Glutamatergic neuron (in vitro differentiated cells): ENCODE measurements around the gene TCF12. TPM values are rescaled to one million over a fixed set of nuclear protein-coding genes. Genes with fewer than 3 reads are reported as not detected.
"Not testable (repeated sequence)": the region's sequence is repeated elsewhere in the genome, so short reads cannot be mapped to it uniquely, and the experiment has no call there.

Experiments
- DNase-seq: peaks from one replicate; pipeline ENCODE4 v3.0.0; 2022
- H3K27ac Mint-ChIP-seq: one replicate; pipeline ENCODE4 v1.8.0; 2020; ENCODE audit warnings: mild to moderate bottlenecking, mixed read lengths, inconsistent platforms; ENCODE audit not compliant: unreplicated experiment
- H3K27me3 Mint-ChIP-seq: one replicate; pipeline ENCODE4 v1.8.0; 2020; ENCODE audit warnings: mild to moderate bottlenecking, moderate library complexity, mixed read lengths, inconsistent platforms; ENCODE audit not compliant: unreplicated experiment
- H3K36me3 Mint-ChIP-seq: one replicate; pipeline ENCODE4 v1.8.0; 2020; ENCODE audit warnings: mild to moderate bottlenecking, mixed read lengths, inconsistent platforms; ENCODE audit not compliant: unreplicated experiment
- H3K4me1 Mint-ChIP-seq: one replicate; pipeline ENCODE4 v1.8.0; 2020; ENCODE audit warnings: mild to moderate bottlenecking, low read depth, mixed read lengths, inconsistent platforms; ENCODE audit not compliant: unreplicated experiment
- H3K4me3 Mint-ChIP-seq: one replicate; pipeline ENCODE4 v1.8.0; 2020; ENCODE audit warnings: mild to moderate bottlenecking, mixed read lengths, inconsistent platforms; ENCODE audit not compliant: unreplicated experiment
- H3K9me3 Mint-ChIP-seq: one replicate; pipeline ENCODE4 v1.8.0; 2020; ENCODE audit warnings: mild to moderate bottlenecking, moderate library complexity, mixed read lengths, inconsistent platforms; ENCODE audit not compliant: unreplicated experiment
- total RNA-seq: library from RNA; stranded (reverse); fragmentation: NEBNext Ultra II Directional; extraction: Animal tissue kit (Norgen Biotek cat#: 25700); gene quantifications from one replicate; pipeline ENCODE4 v1.2.1, GENCODE V29; 2021; ENCODE audit not compliant: unreplicated experiment
- TF ChIP-seq, protein P1 (sequence below): fragments of 200-600 bp; sonication (generic); IDR thresholded peaks from one replicate; pipeline ENCODE4 v1.5.0; 2021; ENCODE audit not compliant: partially characterized antibody, unreplicated experiment

The TCF12 gene
- total RNA-seq, 1 donor from 2014 or later: 140 TPM

DNA sequence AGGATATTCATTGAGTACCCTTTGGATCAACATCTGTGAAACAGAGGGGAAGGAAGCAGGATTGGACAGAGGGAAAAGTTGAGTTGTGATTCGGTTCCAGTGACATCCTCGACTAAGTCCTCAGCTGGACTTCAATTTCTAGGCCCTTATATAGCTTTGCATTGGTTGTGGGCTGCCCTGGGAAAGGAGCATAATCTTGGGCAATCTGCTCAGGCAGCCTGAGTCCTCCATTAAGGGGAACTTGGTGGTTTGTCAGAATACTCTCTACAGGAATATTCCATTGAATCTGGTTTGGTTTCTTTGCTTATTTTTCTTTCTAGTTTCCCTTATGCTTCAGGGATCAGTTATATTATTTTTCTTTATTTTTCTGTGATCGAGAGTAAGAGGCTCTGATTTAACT is 94.1 kb downstream of the TCF12 start:
- H3K4me3 Mint-ChIP-seq: no peak overlapping the region
- H3K27me3 Mint-ChIP-seq: peaks cover 2% of the 10 kb centered on the region
- H3K27ac Mint-ChIP-seq: peak overlapping the region; percentile 30
- no peaks in the 10 kb centered on the region for H3K36me3 Mint-ChIP-seq
- DNase-seq: no peak
- TF ChIP-seq, protein P1, sequence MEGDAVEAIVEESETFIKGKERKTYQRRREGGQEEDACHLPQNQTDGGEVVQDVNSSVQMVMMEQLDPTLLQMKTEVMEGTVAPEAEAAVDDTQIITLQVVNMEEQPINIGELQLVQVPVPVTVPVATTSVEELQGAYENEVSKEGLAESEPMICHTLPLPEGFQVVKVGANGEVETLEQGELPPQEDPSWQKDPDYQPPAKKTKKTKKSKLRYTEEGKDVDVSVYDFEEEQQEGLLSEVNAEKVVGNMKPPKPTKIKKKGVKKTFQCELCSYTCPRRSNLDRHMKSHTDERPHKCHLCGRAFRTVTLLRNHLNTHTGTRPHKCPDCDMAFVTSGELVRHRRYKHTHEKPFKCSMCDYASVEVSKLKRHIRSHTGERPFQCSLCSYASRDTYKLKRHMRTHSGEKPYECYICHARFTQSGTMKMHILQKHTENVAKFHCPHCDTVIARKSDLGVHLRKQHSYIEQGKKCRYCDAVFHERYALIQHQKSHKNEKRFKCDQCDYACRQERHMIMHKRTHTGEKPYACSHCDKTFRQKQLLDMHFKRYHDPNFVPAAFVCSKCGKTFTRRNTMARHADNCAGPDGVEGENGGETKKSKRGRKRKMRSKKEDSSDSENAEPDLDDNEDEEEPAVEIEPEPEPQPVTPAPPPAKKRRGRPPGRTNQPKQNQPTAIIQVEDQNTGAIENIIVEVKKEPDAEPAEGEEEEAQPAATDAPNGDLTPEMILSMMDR: no peak
- peaks cover 2% of the 10 kb centered on the region for H3K9me3 Mint-ChIP-seq
- H3K4me1 Mint-ChIP-seq: peaks cover 10% of the 10 kb centered on the region

DNA sequence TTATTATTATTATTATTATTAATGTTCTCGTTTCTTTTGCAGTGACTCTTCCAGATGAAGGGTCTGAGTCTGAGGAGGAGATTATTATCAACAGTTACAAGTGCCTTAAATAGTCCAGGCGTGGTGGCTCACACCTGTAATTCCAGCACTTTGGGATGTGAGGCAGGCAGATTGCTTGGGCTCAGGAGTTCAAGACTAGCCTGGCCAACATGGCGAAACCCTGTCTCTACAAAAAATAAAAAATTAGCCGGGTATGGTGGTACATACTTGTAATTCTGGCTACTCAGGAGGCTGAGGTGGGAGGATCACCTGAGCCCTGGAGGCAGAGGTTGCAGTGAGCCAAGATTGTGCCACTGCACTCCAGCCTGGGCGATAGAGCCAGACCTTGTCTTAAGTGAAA is 96.5 kb downstream of the TCF12 start:
- not testable (repeated sequence) for DNase-seq, H3K27ac Mint-ChIP-seq, H3K27me3 Mint-ChIP-seq, H3K36me3 Mint-ChIP-seq, H3K9me3 Mint-ChIP-seq, H3K4me3 Mint-ChIP-seq
- peaks cover 12% of the 10 kb centered on the region for H3K4me1 Mint-ChIP-seq

DNA sequence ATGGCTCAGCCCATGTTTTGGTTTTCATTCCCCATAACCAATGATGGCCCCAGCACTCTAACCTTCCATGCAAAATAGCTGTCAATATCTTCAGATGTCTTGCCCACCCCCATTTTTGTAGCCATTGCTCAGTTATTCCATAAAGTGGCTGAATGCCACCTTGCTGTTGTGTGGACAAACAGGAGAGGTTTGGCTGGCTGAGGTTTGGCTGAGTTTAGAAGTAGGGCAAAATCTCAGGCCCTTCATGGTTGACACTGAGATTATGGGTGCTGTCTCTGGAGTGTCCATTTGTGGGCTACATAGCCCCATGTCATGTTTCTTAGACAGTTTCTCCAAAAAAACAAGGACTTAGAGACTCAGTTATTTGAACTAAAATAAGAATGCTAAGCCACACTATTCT is 96.9 kb downstream of the TCF12 start:
- H3K9me3 Mint-ChIP-seq: peaks cover 2% of the 10 kb centered on the region
- H3K27me3 Mint-ChIP-seq: peaks cover 2% of the 10 kb centered on the region
- H3K4me1 Mint-ChIP-seq: peaks cover 12% of the 10 kb centered on the region
- no peak for DNase-seq
- H3K4me3 Mint-ChIP-seq: no peak overlapping the region
- TF ChIP-seq, protein P1: no peak
- H3K36me3 Mint-ChIP-seq: no peaks in the 10 kb centered on the region
- H3K27ac Mint-ChIP-seq: no peak overlapping the region

DNA sequence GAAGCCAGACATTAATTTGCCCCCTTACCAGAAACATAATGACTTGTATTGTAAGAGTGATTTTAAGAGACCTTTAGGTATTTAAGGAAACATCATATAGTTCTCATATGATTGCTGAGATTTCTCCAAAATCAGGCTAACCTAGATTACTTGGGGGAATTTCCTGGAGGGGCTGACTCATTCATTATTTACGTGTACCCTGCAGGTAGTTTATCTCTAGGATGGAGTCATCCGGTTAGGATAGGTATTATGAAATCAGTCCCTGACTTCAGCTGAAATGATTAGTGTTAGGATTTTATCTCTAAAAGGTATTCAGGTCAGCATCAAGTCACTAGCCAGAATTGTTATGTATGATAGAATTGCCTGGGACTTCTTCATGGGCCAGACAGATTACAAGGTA is 97.5 kb downstream of the TCF12 start:
- Mint-ChIP-seq H3K36me3 (no peaks in the 10 kb centered on the region), H3K4me3 (no peak overlapping the region), H3K4me1 (peaks cover 12% of the 10 kb centered on the region), H3K27me3 (peaks cover 2% of the 10 kb centered on the region), H3K27ac (no peak overlapping the region), H3K9me3 (peaks cover 3% of the 10 kb centered on the region)
- DNase-seq: no peak
- TF ChIP-seq, protein P1: no peak

DNA sequence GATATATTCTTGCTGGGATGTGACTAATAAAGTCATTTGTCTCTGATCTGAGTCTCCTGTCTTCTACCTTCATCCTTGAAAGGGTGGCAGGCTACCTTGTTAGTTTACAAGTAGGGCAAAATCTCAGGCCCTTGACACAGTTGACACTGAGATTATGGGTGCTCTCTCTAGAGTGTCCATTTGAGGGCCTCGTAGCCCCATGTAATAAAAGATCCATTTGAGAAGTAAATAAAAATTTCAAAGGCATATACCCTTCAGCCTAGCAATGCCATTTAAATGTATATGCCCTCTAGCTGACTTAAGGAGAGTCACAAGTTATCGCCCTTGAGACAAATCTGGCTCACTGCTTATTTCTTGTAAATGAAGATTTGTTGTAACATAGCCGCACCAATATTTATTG is 98.6 kb downstream of the TCF12 start:
- Mint-ChIP-seq H3K4me1 (peaks cover 12% of the 10 kb centered on the region), H3K27me3 (no peaks in the 10 kb centered on the region), H3K9me3 (peaks cover 1% of the 10 kb centered on the region), H3K27ac (no peak overlapping the region), H3K36me3 (no peaks in the 10 kb centered on the region), H3K4me3 (no peak overlapping the region)
- DNase-seq: no peak
- TF ChIP-seq, protein P1: no peak

DNA sequence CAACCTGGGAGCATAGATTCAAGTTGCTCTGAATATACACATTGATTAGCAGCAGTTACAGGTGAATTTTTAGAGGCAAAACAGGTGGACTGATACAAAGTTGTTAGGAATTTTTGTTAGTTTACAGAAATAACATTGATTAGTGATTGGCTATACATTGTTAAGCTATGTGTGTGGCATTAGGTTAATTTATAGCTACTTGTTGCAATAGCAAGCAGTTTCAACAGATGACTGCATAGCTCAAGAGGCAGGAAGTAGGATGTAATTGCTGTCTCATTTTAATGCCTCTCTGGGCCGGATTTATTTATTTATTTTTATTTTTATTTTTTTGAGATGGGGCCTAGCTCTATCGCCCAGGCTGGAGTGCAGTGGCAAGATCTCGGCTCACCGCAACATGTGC is 99.7 kb downstream of the TCF12 start:
- no peak overlapping the region for H3K27ac Mint-ChIP-seq
- H3K36me3 Mint-ChIP-seq: peaks cover 8% of the 10 kb centered on the region

More for the DNA sequence above, 99.7 kb downstream of the TCF12 start:
- TF ChIP-seq, protein P1: no peak
- Mint-ChIP-seq H3K9me3 (peaks cover 3% of the 10 kb centered on the region), H3K4me1 (peaks cover 7% of the 10 kb centered on the region), H3K27me3 (no peaks in the 10 kb centered on the region), H3K4me3 (no peak overlapping the region)
- no peak for DNase-seq
